ENCODE measurements around the gene CNMD.

The CNMD gene

GRCh38 chr13:52665325-52665724 lies 74.3 kb downstream of the CNMD start:
- peak; percentile 54 for TF ChIP-seq CTCF (IDR thresholded peaks at IDR 0.05; ENCODE audit: insufficient read depth, low read depth, low read length, missing control alignments)
- H3K4me3 ChIP-seq (ENCODE audit: low read length) = no peak overlapping the region
- peak; percentile 56 for DNase-seq (ENCODE audit: low read depth)

- no peak for TF ChIP-seq CTCF (IDR thresholded peaks at IDR 0.05; ENCODE audit: insufficient read depth, low read depth, low read length, missing control alignments)
- no peak for DNase-seq (ENCODE audit: low read depth)
- H3K4me3 ChIP-seq (ENCODE audit: low read length) = no peak overlapping the region
Observed at GRCh38 chr13:52664272-52664671, 75.3 kb downstream of the CNMD start.

- H3K4me3 ChIP-seq (ENCODE audit: low read length) = no peak overlapping the region
- TF ChIP-seq CTCF (IDR thresholded peaks at IDR 0.05; ENCODE audit: insufficient read depth, low read depth, low read length, missing control alignments) = no peak
- DNase-seq (ENCODE audit: low read depth) = no peak
Observed at GRCh38 chr13:52659340-52659739, 80.3 kb downstream of the CNMD start.

All from epithelial cell of esophagus (primary cell).